ENCODE data around the gene SRP68.

DNA sequence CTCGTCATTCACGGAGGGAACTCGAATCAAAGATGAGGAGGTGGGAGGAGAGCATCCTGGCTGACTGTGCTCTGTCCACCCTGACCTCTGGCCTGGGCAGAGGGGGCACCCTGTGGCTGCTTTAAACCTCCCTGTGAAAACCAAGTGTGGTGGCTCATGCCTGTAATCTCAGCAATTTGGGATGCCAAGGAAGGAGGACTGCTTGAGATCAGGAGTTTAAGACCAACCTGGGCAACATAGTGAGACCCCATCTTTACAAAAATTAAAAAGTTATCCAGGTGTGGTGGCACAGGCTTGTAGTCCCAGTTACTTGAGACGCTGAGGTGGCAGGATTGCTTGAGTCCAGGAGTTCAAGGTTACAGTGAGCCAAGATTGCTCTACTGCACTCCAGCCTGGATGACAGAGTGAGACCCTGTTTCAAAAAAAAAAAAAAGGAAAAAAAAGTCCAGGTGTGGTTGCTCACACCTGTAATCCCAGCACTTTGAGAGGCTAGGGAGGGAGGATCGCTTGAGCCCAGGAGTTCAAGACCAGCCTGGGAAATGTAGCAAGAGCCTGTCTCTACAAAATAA lies 77.4 kb downstream of the SRP68 start:
- TF ChIP-seq, protein P1, sequence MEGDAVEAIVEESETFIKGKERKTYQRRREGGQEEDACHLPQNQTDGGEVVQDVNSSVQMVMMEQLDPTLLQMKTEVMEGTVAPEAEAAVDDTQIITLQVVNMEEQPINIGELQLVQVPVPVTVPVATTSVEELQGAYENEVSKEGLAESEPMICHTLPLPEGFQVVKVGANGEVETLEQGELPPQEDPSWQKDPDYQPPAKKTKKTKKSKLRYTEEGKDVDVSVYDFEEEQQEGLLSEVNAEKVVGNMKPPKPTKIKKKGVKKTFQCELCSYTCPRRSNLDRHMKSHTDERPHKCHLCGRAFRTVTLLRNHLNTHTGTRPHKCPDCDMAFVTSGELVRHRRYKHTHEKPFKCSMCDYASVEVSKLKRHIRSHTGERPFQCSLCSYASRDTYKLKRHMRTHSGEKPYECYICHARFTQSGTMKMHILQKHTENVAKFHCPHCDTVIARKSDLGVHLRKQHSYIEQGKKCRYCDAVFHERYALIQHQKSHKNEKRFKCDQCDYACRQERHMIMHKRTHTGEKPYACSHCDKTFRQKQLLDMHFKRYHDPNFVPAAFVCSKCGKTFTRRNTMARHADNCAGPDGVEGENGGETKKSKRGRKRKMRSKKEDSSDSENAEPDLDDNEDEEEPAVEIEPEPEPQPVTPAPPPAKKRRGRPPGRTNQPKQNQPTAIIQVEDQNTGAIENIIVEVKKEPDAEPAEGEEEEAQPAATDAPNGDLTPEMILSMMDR (conservative IDR thresholded peaks at IDR 0.05) = no peak
- TF ChIP-seq ZFX (IDR thresholded peaks at IDR 0.05) = no peak
